ENCODE results near the gene IL36RN.

GRCh38 chr2:113036763-113037162 lies 22.2 kb upstream of the IL36RN start:
- TF ChIP-seq POLR2A (IDR thresholded peaks at IDR 0.05; ENCODE audit: low read depth, low read length) (no peak), SPI1 (IDR thresholded peaks at IDR 0.05; ENCODE audit: low read depth, low read length) (no peak), POU2F2 (IDR thresholded peaks at IDR 0.05; ENCODE audit: low read depth, low read length) (no peak)

Data from GM12891 (cell line).